IMR-90 (cell line): ENCODE measurements around the gene TDRD12. TPM values are rescaled to one million over a fixed set of nuclear protein-coding genes. Genes with fewer than 3 reads are reported as not detected.
"Not testable (repeated sequence)": the region's sequence is repeated elsewhere in the genome, so short reads cannot be mapped to it uniquely, and the experiment has no call there.

ENCODE experiments used
- ATAC-seq: fragments of 200-7000 bp; cut with Tn5 transposase; 2 replicates; pipeline ENCODE4 v1.9.1; 2020; ENCODE audit warnings: low read depth, mild to moderate bottlenecking, moderate library complexity
- BruUV-seq: library from RNA; stranded (reverse); fragments of 400-500 nt; replicated peaks from 2 replicates; lab custom pipeline; 2021; lab: Mats Ljungman, UMichigan
- CTCF ChIA-PET: fragments of 300-600 bp; formaldehyde crosslinking; extraction: SDS; loops from one replicate; lab custom pipeline; 2021; ENCODE audit warnings: antibody characterized with exemption; lab: Yijun Ruan, JAX
- POLR2A ChIA-PET: fragments of 300-600 bp; sonication (Branson Sonifier 250); formaldehyde crosslinking; loops from one replicate; lab custom pipeline; 2022; ENCODE audit warnings: antibody characterized with exemption; ENCODE audit not compliant: unreplicated experiment; lab: Charles Lee
- DNase-seq: peaks from one replicate; pipeline ENCODE4 v3.0.0; 2013
- H2AFZ ChIP-seq: replicated peaks from 2 replicates; pipeline ENCODE3; 2013; ENCODE audit warnings: low read length, mild to moderate bottlenecking; ENCODE audit not compliant: poor library complexity
- H2AK5ac ChIP-seq: 2 replicates; pipeline ENCODE4 v1.6.1; 2013; ENCODE audit warnings: low read depth, low read length, inconsistent platforms
- H2AK9ac ChIP-seq: replicated peaks from 2 replicates; pipeline ENCODE3; 2013; ENCODE audit warnings: mild to moderate bottlenecking, low read depth, low read length, moderate library complexity; ENCODE audit not compliant: poor library complexity
- H2BK120ac ChIP-seq: 2 replicates; pipeline ENCODE4 v1.6.1; 2013; ENCODE audit warnings: low read depth, low read length, inconsistent platforms
- H2BK15ac ChIP-seq: 3 replicates; pipeline ENCODE4 v1.6.1; 2013; ENCODE audit warnings: low read depth, low read length, inconsistent platforms
- H2BK20ac ChIP-seq: 2 replicates; pipeline ENCODE4 v1.6.1; 2013; ENCODE audit warnings: low read depth, mild to moderate bottlenecking, inconsistent platforms, low read length, moderate library complexity
- H2BK5ac ChIP-seq: 2 replicates; pipeline ENCODE4 v1.6.1; 2013; ENCODE audit warnings: mild to moderate bottlenecking, low read depth, low read length, inconsistent platforms; ENCODE audit not compliant: poor library complexity, severe bottlenecking
- H3K14ac ChIP-seq: replicated peaks from 2 replicates; pipeline ENCODE4 v1.6.1; 2013; ENCODE audit warnings: low read depth, low read length, inconsistent platforms
- H3K18ac ChIP-seq: 2 replicates; pipeline ENCODE4 v1.6.1; 2013; ENCODE audit warnings: low read depth, low read length, control low read depth
- H3K23ac ChIP-seq: 2 replicates; pipeline ENCODE4 v1.6.1; 2013; ENCODE audit warnings: low read depth, low read length, inconsistent platforms
- H3K27ac ChIP-seq: 2 replicates; pipeline ENCODE4 v1.5.1; 2013; ENCODE audit warnings: mild to moderate bottlenecking, control low read depth, low read length; ENCODE audit not compliant: insufficient read depth
- H3K27me3 ChIP-seq: 2 replicates; pipeline ENCODE4 v1.6.1; 2013; ENCODE audit warnings: low read length; ENCODE audit not compliant: control insufficient read depth, insufficient read depth
- H3K36me3 ChIP-seq: 2 replicates; pipeline ENCODE4 v1.6.1; 2013; ENCODE audit warnings: low read length, mixed read lengths; ENCODE audit not compliant: control insufficient read depth, insufficient read depth
- H3K4ac ChIP-seq: 2 replicates; pipeline ENCODE4 v1.6.1; 2013; ENCODE audit warnings: low read depth, low read length, inconsistent platforms
- H3K4me1 ChIP-seq: 2 replicates; pipeline ENCODE4 v1.6.1; 2013; ENCODE audit warnings: low read length, mixed read lengths; ENCODE audit not compliant: control insufficient read depth, insufficient read depth
- H3K4me2 ChIP-seq: 2 replicates; pipeline ENCODE4 v1.6.1; 2013; ENCODE audit warnings: low read depth, mild to moderate bottlenecking, control low read depth, low read length, moderate library complexity
- H3K4me3 ChIP-seq: 2 replicates; pipeline ENCODE4 v1.5.1; 2013; ENCODE audit warnings: low read depth, mild to moderate bottlenecking, control low read depth, low read length, moderate library complexity; ENCODE audit not compliant: insufficient read depth
- H3K56ac ChIP-seq: 2 replicates; pipeline ENCODE4 v1.6.1; 2013; ENCODE audit warnings: low read length, inconsistent platforms; ENCODE audit not compliant: insufficient read depth; ENCODE audit errors: extremely low read depth
- H3K79me1 ChIP-seq, 2 experiments: 2 replicates each; pipeline ENCODE4 v1.6.1; 2013; ENCODE audit warnings: low read length in 2 of 2, inconsistent platforms in 1 of 2, low read depth in 1 of 2
- H3K9ac ChIP-seq: 2 replicates; pipeline ENCODE4 v1.6.1; 2013; ENCODE audit warnings: low read depth, low read length, control low read depth
- H3K9me1 ChIP-seq: 2 replicates; pipeline ENCODE4 v1.6.1; 2013; ENCODE audit warnings: low read length, inconsistent platforms; ENCODE audit not compliant: insufficient read depth
- H3K9me3 ChIP-seq: 2 replicates; pipeline ENCODE4 v1.6.1; 2013; ENCODE audit warnings: low read length; ENCODE audit not compliant: control insufficient read depth, insufficient read depth
- H4K20me1 ChIP-seq: 2 replicates; pipeline ENCODE4 v1.6.1; 2013; ENCODE audit warnings: low read length, inconsistent platforms; ENCODE audit not compliant: insufficient read depth
- H4K5ac ChIP-seq: 2 replicates; pipeline ENCODE4 v1.6.1; 2013; ENCODE audit warnings: mild to moderate bottlenecking, low read depth, low read length, control low read depth
- H4K8ac ChIP-seq, 2 experiments: 2 replicates each; pipeline ENCODE4 v1.6.1; 2013; ENCODE audit warnings: low read depth in 2 of 2, low read length in 2 of 2, control low read depth in 1 of 2, inconsistent platforms in 1 of 2
- H4K91ac ChIP-seq: 2 replicates; pipeline ENCODE4 v1.6.1; 2013; ENCODE audit warnings: low read depth, low read length, inconsistent platforms; ENCODE audit not compliant: insufficient read depth
- WGBS, 2 experiments: methylation state at CpG; one replicate each; pipeline versions ENCODE4 v1.1.5 to v1.1.7; 2013; ENCODE audit warnings: missing lambda C conversion rate in 2 of 2; ENCODE audit not compliant: insufficient read length in 1 of 2; ENCODE audit errors: extremely low coverage in 2 of 2; 5-methylcytosine and 5-hydroxymethylcytosine counted together
- dilution Hi-C: fragments of 300-500 bp; cut with HindIII; formaldehyde crosslinking; loops from one replicate; pipeline ENCODE4 v1.14.3; 2018; ENCODE audit warnings: low sequenced_read_pairs; ENCODE audit not compliant: unreplicated experiment
- in situ Hi-C: fragments of 300-500 bp; cut with MboI; formaldehyde crosslinking; loops from 3 replicates; pipeline ENCODE4 v1.14.3; 2019; ENCODE audit warnings: low sequenced_read_pairs, inconsistent platforms, mixed read lengths
- intact Hi-C: fragments of 100-400 bp; cut with micrococcal nuclease; formaldehyde crosslinking; loops from 2 replicates; pipeline ENCODE4 v1.10.0; 2022
- polyA plus RNA-seq, 3 experiments: library from polyadenylated mRNA; depleted of rRNA; stranded (reverse); fragments of >200 nt; gene quantifications; 2 replicates each; pipeline ENCODE4 v1.2.3, GENCODE V29; 2012; ENCODE audit warnings: low replicate concordance in 1 of 3
- total RNA-seq: library from RNA; depleted of rRNA; stranded (reverse); fragments of >200 nt; gene quantifications from 2 replicates; pipeline ENCODE4 v1.2.3, GENCODE V29; 2012

Gene TDRD12
- total and polyA plus RNA-seq, 2 of the 4 experiments (the other 2 are of a cell fraction): under 0.01 to 0.07 TPM

DNA sequence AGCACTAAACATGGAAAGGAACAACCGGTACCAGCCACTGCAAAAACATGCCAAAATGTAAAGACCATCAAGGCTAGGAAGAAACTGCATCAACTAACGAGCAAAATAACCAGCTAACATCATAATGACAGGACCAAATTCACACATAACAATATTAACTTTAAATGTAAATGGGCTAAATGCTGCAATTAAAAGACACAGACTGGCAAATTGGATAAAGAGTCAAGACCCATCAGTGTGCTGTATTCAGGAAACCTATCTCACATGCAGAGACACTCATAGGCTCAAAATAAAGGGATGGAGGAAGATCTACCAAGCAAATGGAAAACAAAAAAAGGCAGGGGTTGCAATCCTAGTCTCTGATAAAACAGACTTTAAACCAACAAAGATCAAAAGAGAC lies 128.5 kb downstream of the TDRD12 start:
- H2AFZ ChIP-seq, ATAC-seq, H2AK9ac ChIP-seq, POLR2A ChIA-PET, H3K9ac ChIP-seq, dilution Hi-C loops, H2AK5ac ChIP-seq, H3K4me1 ChIP-seq, H3K56ac ChIP-seq, H2BK5ac ChIP-seq, in situ Hi-C loops, H3K4ac ChIP-seq, CTCF ChIA-PET, H2BK120ac ChIP-seq, H4K8ac ChIP-seq, H3K27me3 ChIP-seq, H3K14ac ChIP-seq, H4K20me1 ChIP-seq, H3K4me2 ChIP-seq, H3K4me3 ChIP-seq, DNase-seq, H3K36me3 ChIP-seq, H3K27ac ChIP-seq, H4K91ac ChIP-seq, intact Hi-C loops, BruUV-seq, H3K23ac ChIP-seq, H2BK20ac ChIP-seq, H3K9me1 ChIP-seq, H4K5ac ChIP-seq, H2BK15ac ChIP-seq, H3K9me3 ChIP-seq, H3K79me1 ChIP-seq, H3K18ac ChIP-seq: not testable (repeated sequence)
- no CpG with 5 or more reads among the region's 2 CpGs for WGBS, 2 experiments
